K562 (cell line): ENCODE results near the gene HGS. TPM values are rescaled to one million over a fixed set of nuclear protein-coding genes. Genes with fewer than 3 reads are reported as not detected.

Experiments
- ATF7 ChIP-seq: fragments of 450-650 bp; IDR thresholded peaks from 2 replicates; pipeline ENCODE4 v1.7.1; 2014; ENCODE audit warnings: mild to moderate bottlenecking, moderate library complexity
- BRD9 ChIP-seq: fragments of 450-650 bp; IDR thresholded peaks from 2 replicates; pipeline ENCODE4 v1.6.1; 2018; ENCODE audit warnings: low read depth; ENCODE audit not compliant: partially characterized antibody
- CCAR2 ChIP-seq: fragments of 200-400 bp; formaldehyde crosslinking; IDR thresholded peaks from 2 replicates; pipeline ENCODE4 v1.6.1; 2017; ENCODE audit warnings: mild to moderate bottlenecking, low read depth, low read length
- CCNT2 ChIP-seq: IDR thresholded peaks from 2 replicates; pipeline ENCODE4 v1.6.1; 2011; ENCODE audit warnings: borderline replicate concordance, low read depth, mild to moderate bottlenecking, moderate library complexity, mixed read lengths, low read length; ENCODE audit not compliant: insufficient read length; ENCODE audit errors: extremely low read depth
- DIDO1 ChIP-seq: fragments of 450-650 bp; IDR thresholded peaks from 2 replicates; pipeline ENCODE4 v1.6.1; 2016; ENCODE audit warnings: low read depth, missing biosample characterization, missing genetic modification characterization
- DMBX1 ChIP-seq: fragments of 250-450 bp; sonication (Bioruptor Pico); IDR thresholded peaks from 2 replicates; pipeline ENCODE4 v1.8.0; 2022; ENCODE audit warnings: inconsistent platforms, mild to moderate bottlenecking, moderate library complexity, borderline replicate concordance
- EWSR1 ChIP-seq: fragments of 450-650 bp; IDR thresholded peaks from 2 replicates; pipeline ENCODE4 v1.6.1; 2018; ENCODE audit warnings: borderline replicate concordance, mild to moderate bottlenecking, low read depth, moderate library complexity; ENCODE audit not compliant: partially characterized antibody
- HNRNPH1 ChIP-seq: fragments of 200-400 bp; formaldehyde crosslinking; optimal IDR thresholded peaks from 2 replicates; pipeline ENCODE3; 2017; ENCODE audit warnings: low read depth, mild to moderate bottlenecking, low read length, moderate library complexity
- MTF1 ChIP-seq: fragments of 250-450 bp; sonication (Bioruptor Pico); IDR thresholded peaks from 2 replicates; pipeline ENCODE4 v1.9.0; 2021; ENCODE audit warnings: moderate library complexity, mild to moderate bottlenecking, inconsistent platforms, borderline replicate concordance
- NR3C1 ChIP-seq: sonication (generic); formaldehyde crosslinking; IDR thresholded peaks from 2 replicates; pipeline ENCODE4 v1.8.1; 2022; ENCODE audit warnings: missing genetic modification reagents
- PHF8 ChIP-seq: fragments of 200-600 bp; sonication (generic); IDR thresholded peaks from 2 replicates; pipeline ENCODE4 v1.6.1; 2012; ENCODE audit warnings: mixed run types, mild to moderate bottlenecking, inconsistent platforms, low read length, moderate library complexity, borderline replicate concordance
- SETDB1 ChIP-seq: IDR thresholded peaks from one replicate; pipeline ENCODE4 v1.6.1; 2012; ENCODE audit warnings: low read length, control low read depth, inconsistent platforms
- TCF3 ChIP-seq: sonication (generic); formaldehyde crosslinking; IDR thresholded peaks from 2 replicates; pipeline ENCODE4 v1.4.0; 2020; ENCODE audit warnings: mild to moderate bottlenecking, missing genetic modification reagents
- ZNF263 ChIP-seq: sonication (generic); formaldehyde crosslinking; IDR thresholded peaks from 2 replicates; pipeline ENCODE4 v1.8.0; 2022; ENCODE audit warnings: mild to moderate bottlenecking, missing genetic modification reagents, borderline replicate concordance
- ZNF696 ChIP-seq: fragments of 250-450 bp; sonication (Bioruptor Pico); conservative IDR thresholded peaks from 2 replicates; pipeline ENCODE4 v1.4.0; 2020; ENCODE audit warnings: mild to moderate bottlenecking, moderate library complexity
- polyA plus RNA-seq, 8 experiments: library from polyadenylated mRNA; depleted of rRNA in 4 of 8; stranded (reverse) in 5 of 8; unstranded in 3 of 8; fragments of >200 nt; fragmentation: Nextera tagmentation in 2 of 8; fragmentation: Illumina TruSeq in 1 of 8; extraction: Ambion mirVana in 2 of 8; extraction: Trizol in 1 of 8; gene quantifications; 2 replicates each; pipeline versions ENCODE4 v1.2.1 to v1.2.3, GENCODE V29; 2011 to 2014; ENCODE audit warnings: inconsistent platforms in 1 of 8, missing spikeins in 1 of 8
- total RNA-seq, 7 experiments: library from RNA; depleted of rRNA in 6 of 7; stranded (reverse); fragments of >200 nt in 6 of 7; fragmentation: Illumina TruSeq in 2 of 7; extraction: Trizol in 2 of 7; gene quantifications; 2 replicates each; pipeline versions ENCODE4 v1.2.1 to v1.2.3, GENCODE V29; 2011 to 2021; ENCODE audit warnings: low replicate concordance in 1 of 7
- TF ChIP-seq, protein P1 (sequence below): fragments of 450-650 bp; formaldehyde crosslinking; IDR thresholded peaks from 2 replicates; pipeline ENCODE4 v1.4.0; 2022; ENCODE audit warnings: mild to moderate bottlenecking, moderate library complexity
- TF ChIP-seq, protein P2 (sequence below): sonication (generic); formaldehyde crosslinking; IDR thresholded peaks from 2 replicates; pipeline ENCODE4 v1.8.0; 2022; ENCODE audit warnings: missing genetic modification reagents, mild to moderate bottlenecking, moderate library complexity, borderline replicate concordance
- TF ChIP-seq, protein P3 (sequence below): fragments of 450-650 bp; formaldehyde crosslinking; IDR thresholded peaks from 2 replicates; pipeline ENCODE4 v1.4.0; 2020; ENCODE audit warnings: mild to moderate bottlenecking, moderate library complexity
- TF ChIP-seq, protein P4 (sequence below): fragments of 250-450 bp; sonication (Bioruptor Pico); IDR thresholded peaks from 2 replicates; pipeline ENCODE4 v1.5.0; 2021
- TF ChIP-seq, protein P5 (sequence below): sonication (generic); formaldehyde crosslinking; IDR thresholded peaks from 2 replicates; pipeline ENCODE4 v1.8.0; 2022; ENCODE audit warnings: mild to moderate bottlenecking, low read depth, missing genetic modification reagents

HGS gene
- total and polyA plus RNA-seq, 9 of the 15 experiments (the other 6 are each of a cell fraction or from before 2014, with no cell fraction given): 3.9 to 176 (median 77.1) TPM

DNA sequence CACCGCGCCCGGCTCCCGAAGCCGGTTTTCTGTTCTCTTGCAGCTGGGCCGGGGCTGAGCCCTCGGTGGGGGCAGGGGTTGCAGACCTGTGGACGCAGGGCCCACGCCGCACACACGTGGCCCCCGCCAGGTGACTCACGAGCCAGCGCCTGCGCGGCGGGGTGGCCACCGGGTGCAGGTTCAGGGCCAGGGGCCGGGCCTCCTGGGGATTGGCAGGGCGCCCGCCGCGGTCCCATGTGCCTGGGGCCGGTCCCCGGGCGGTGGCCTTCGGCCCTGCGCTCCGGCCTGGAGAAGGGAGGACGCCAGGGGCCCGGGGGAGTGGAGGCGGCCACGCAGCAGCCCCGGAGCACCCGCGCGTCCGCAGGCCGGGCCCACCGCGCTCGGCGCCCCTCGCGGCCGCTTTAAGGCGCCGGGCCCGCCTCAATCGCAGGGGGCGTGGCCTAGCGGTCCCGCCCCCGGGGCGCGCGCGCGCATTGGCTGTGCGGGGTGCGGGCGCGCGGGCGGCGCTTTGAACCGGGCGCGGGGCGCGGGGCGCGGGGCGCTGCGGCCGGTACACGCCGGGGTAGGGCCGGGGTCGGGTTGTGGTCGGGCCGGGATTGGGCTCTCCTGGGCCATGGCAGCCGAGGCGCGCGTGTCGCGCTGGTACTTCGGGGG lies 28.1 kb downstream of the HGS start, which contains the start of gene SLC25A10 (continued):
- TF ChIP-seq DIDO1 (tag): no peak
- peak; percentile 49; the same call in 1 of the 2 replicates for TF ChIP-seq NR3C1 (CRISPR knock-in tag)
- no peak for TF ChIP-seq DMBX1 (CRISPR knock-in tag)
- TF ChIP-seq EWSR1: no peak
- no peak for TF ChIP-seq CCAR2
- TF ChIP-seq, protein P1, sequence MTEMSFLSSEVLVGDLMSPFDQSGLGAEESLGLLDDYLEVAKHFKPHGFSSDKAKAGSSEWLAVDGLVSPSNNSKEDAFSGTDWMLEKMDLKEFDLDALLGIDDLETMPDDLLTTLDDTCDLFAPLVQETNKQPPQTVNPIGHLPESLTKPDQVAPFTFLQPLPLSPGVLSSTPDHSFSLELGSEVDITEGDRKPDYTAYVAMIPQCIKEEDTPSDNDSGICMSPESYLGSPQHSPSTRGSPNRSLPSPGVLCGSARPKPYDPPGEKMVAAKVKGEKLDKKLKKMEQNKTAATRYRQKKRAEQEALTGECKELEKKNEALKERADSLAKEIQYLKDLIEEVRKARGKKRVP: peak; percentile 14; the same call in 1 of the 2 replicates
- TF ChIP-seq ATF7: peak; percentile 20; the same call in 1 of the 2 replicates
- TF ChIP-seq CCNT2: peak; percentile 80
- TF ChIP-seq PHF8: peak; percentile 60; the same call in 1 of the 2 replicates
- TF ChIP-seq, protein P2, sequence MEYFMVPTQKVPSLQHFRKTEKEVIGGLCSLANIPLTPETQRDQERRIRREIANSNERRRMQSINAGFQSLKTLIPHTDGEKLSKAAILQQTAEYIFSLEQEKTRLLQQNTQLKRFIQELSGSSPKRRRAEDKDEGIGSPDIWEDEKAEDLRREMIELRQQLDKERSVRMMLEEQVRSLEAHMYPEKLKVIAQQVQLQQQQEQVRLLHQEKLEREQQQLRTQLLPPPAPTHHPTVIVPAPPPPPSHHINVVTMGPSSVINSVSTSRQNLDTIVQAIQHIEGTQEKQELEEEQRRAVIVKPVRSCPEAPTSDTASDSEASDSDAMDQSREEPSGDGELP (CRISPR knock-in tag): peak; percentile 93
- TF ChIP-seq SETDB1: no peak
- TF ChIP-seq ZNF696: no peak
- TF ChIP-seq ZNF263 (CRISPR knock-in tag): peak; percentile 73
- TF ChIP-seq, protein P3, sequence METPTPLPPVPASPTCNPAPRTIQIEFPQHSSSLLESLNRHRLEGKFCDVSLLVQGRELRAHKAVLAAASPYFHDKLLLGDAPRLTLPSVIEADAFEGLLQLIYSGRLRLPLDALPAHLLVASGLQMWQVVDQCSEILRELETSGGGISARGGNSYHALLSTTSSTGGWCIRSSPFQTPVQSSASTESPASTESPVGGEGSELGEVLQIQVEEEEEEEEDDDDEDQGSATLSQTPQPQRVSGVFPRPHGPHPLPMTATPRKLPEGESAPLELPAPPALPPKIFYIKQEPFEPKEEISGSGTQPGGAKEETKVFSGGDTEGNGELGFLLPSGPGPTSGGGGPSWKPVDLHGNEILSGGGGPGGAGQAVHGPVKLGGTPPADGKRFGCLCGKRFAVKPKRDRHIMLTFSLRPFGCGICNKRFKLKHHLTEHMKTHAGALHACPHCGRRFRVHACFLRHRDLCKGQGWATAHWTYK (CRISPR knock-in tag): peak; percentile 69; the same call in 1 of the 2 replicates
- TF ChIP-seq MTF1: no peak
- no peak for TF ChIP-seq BRD9
- TF ChIP-seq, protein P4, sequence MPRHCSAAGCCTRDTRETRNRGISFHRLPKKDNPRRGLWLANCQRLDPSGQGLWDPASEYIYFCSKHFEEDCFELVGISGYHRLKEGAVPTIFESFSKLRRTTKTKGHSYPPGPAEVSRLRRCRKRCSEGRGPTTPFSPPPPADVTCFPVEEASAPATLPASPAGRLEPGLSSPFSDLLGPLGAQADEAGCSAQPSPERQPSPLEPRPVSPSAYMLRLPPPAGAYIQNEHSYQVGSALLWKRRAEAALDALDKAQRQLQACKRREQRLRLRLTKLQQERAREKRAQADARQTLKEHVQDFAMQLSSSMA (CRISPR knock-in tag): 0 out of 2 replicates have a peak, but pooled peaks have one; percentile 59
- TF ChIP-seq TCF3 (CRISPR knock-in tag): peak; percentile 15; the same call in 1 of the 2 replicates
- TF ChIP-seq, protein P5, sequence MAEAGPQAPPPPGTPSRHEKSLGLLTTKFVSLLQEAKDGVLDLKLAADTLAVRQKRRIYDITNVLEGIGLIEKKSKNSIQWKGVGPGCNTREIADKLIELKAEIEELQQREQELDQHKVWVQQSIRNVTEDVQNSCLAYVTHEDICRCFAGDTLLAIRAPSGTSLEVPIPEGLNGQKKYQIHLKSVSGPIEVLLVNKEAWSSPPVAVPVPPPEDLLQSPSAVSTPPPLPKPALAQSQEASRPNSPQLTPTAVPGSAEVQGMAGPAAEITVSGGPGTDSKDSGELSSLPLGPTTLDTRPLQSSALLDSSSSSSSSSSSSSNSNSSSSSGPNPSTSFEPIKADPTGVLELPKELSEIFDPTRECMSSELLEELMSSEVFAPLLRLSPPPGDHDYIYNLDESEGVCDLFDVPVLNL (CRISPR knock-in tag): no peak
- TF ChIP-seq HNRNPH1: no peak
